Activated CD8-positive, alpha-beta memory T cell treated with anti-CD3 and anti-CD28 coated beads for 24 hours (primary cell): ENCODE measurements around the gene FAM25C.
"Not testable (repeated sequence)": the region's sequence is repeated elsewhere in the genome, so short reads cannot be mapped to it uniquely, and the experiment has no call there.

Experiments
- DNase-seq: peaks from one replicate; pipeline ENCODE4 v3.0.0-alpha.2; 2020

The FAM25C gene

DNA sequence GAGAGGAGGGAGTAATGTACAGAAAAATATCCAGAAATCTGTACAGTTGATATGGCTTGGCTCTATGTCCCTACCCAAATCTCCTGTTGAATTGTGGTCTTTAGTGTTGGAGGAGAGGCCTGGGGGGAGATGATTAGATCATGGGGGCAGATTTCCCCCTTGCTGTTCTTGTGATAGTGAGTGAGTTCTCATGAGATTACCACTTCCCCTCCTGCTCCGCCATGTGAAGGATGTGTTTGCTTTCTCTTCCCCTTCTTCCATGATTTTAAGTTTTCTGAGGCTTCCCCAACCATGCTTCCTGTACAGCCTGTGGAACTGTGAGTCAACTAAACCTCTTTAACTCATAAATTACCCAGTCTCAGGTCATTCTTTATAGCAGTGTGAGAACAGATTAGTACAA, 52.2 kb downstream of the FAM25C start:
- DNase-seq, result not testable (repeated sequence)
